Activated CD8-positive, alpha-beta memory T cell treated with anti-CD3 and anti-CD28 coated beads for 36 hours (primary cell): ENCODE results near the gene CCND2. TPM values are rescaled to one million over a fixed set of nuclear protein-coding genes. Genes with fewer than 3 reads are reported as not detected.

Source experiments
- CTCF ChIA-PET: fragments of 350-600 bp; sonication (Branson Sonifier 250); formaldehyde crosslinking; loops from one replicate; lab custom pipeline; 2021; ENCODE audit warnings: antibody characterized with exemption; lab: Charles Lee
- POLR2A ChIA-PET: fragments of 350-600 bp; sonication (Branson Sonifier 250); formaldehyde crosslinking; loops from one replicate; lab custom pipeline; 2021; ENCODE audit warnings: antibody characterized with exemption; lab: Charles Lee
- total RNA-seq, 2 experiments: library from RNA; stranded (reverse); gene quantifications; one replicate each; pipeline ENCODE4 v1.2.3, GENCODE V29; 2021

Gene CCND2
- total RNA-seq, 2 experiments from 2014 or later: 653 to 655 TPM

DNA sequence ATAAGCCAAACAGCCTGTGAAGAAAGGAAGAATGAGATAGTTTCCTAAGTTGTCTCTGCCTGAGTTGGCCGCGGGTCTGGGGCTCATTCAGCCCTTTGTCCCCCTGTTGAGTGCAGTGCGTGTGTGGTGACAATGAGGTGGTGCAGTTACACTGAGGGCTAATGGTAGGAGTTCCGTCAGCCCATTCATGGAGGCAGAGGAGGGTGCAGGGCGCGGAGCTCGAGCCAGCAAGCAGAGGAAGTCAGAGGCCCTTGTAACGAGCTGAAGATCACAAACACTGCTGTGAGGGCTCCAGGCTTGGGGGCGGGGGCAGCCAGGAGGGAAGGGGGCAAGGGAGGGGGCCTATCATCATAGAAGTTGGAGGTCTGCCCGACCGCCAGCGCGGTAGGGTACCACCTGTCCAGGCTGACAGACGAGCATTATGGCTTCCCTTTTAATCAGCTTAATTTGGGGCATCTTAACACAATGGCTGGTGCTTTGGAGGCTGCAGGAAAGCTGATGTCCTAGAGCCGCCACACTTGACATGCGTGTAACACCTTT lies 20.5 kb downstream of the CCND2 start:
- POLR2A ChIA-PET: interaction anchor here (0.8 to 1.8 kb wide), 2 partner anchors 10 to 15 kb away, joined by 3 to 4 read pairs; no protein-coding TSS in a partner anchor
- CTCF ChIA-PET: interaction anchor here (1.0 to 2.5 kb wide), 6 partner anchors 11 to 304 kb away, joined by 3 to 14 read pairs (median 4); no protein-coding TSS in a partner anchor

DNA sequence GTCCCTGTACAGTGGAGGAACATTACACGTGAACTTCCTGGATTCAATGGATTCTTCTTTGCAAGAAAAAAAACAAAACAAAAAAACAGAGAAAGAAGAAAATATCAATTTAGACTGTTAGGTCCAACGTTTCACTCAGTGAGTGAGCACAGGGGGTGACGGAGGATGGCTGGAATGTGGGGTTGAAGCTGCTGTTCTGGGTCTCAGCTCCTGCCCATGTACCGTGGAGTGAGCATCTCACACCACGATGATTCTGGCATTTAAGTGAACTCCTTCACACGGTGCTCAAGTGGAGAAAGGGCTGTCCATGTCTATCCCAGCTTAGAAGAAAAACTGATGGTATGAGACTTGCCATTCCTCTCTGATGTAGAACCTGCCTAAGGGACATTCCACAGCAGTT lies 23.2 kb downstream of the CCND2 start:
- CTCF ChIA-PET: interaction anchor here (1.0 kb wide), 1 partner anchor 14 kb away, joined by 4 read pairs; no protein-coding TSS in a partner anchor
- POLR2A ChIA-PET: no interaction called here

DNA sequence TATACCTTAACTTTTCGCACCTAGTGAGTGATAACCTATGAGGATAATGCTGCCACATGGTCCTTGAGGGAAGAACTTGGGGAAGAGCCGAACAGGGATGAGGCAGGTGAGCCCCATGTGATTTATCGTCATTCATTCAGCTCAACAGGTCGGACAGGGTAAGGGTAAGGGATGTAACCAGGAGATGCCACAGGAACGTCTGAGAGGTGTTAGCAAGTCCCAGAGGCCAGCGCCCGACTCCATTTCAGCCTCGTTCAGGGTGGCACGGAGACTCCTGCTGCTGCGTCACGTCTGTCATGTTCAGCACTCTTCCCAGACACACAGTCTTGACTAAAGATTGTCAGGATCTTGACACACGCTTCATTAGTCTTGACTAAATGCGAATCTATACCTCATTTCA lies 24.1 kb downstream of the CCND2 start:
- ChIA-PET CTCF (interaction anchor here (0.7 to 1.0 kb wide), 3 partner anchors 8 to 15 kb away, joined by 3 to 4 read pairs (median 4); no protein-coding TSS in a partner anchor), POLR2A (no interaction called here)

DNA sequence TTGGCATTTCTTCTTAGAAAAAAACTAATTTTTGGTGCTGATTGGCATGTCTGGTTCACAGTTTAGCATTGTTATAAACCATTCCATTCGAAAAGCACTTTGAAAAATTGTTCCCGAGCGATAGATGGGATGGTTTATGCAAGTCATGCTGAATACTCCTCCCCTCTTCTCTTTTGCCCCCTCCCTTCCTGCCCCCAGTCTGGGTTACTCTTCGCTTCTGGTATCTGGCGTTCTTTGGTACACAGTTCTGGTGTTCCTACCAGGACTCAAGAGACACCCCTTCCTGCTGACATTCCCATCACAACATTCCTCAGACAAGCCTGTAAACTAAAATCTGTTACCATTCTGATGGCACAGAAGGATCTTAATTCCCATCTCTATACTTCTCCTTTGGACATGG lies 27.3 kb downstream of the CCND2 start:
- ChIA-PET POLR2A (no interaction called here), CTCF (interaction anchor here (0.7 kb wide), 1 partner anchor 403 kb away, joined by 3 read pairs; no protein-coding TSS in a partner anchor)

DNA sequence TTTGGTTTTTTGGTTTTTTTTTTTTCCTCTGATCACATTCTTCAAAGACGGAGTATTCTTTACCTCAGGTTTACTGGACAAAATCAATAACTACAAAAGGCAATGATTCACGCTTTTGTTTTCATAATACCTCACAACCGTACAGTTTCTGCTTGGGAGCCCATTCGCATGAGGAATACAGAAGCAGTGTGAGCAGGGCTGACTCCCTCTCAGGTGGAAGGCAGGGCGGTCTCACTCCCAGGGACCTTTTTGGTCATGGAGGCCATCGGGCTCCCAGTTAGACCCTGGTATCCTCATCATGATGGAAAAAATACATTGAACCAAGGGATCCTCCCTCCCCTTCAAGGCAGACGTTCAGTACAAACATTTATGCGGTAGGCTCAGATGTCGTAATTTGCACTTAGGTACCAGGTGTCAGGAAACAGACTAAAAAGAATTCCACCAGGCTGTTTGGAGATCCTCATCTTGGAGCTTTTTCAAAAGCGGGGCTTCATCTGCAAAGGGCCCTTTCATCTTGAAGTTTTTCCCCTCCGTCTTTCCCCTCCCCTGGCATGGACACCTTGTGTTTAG lies 28.5 kb downstream of the CCND2 start:
- CTCF ChIA-PET: no interaction called here

DNA sequence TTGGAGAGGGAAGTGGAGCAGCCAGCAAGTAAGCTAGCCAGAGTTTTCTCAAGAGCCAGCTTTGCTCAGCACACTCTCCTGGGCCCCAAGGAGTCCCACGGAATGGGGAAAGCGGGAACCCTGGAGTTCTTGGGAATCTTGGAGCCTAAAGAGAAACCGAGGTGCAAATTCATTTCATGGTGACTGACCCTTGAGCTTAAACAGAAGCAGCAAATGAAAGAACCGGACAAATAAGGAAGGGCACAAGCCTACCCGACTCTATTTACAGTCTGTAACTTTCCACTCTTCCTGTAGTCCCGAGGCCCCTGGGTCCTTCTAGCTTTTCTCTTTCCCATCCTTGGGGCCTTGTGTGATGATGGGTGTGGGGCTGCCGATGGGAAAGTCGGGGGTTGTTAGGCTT lies 29.3 kb downstream of the CCND2 start:
- CTCF ChIA-PET: no interaction called here
- POLR2A ChIA-PET: no interaction called here

More for the DNA sequence above, 28.5 kb downstream of the CCND2 start:
- POLR2A ChIA-PET: interaction anchor here (0.7 kb wide), 1 partner anchor 195 kb away, joined by 5 read pairs; no protein-coding TSS in a partner anchor

DNA sequence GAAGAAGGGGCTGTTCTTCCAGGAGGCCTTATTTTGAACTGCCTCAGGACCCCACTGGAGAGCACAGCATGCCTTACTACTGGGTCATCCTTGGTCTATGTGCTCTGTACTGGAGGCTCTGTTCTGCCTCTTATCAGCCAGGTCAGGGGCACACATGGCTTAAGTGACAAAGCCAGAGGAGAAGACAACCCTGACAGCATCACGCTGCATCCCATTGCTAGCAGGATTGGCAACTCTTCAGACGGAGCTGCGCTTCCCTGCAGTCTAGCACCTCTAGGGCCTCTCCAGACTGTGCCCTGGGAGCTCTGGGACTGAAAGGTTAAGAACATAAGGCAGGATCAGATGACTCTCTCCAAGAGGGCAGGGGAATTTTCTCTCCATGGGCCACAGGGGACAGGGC lies 30.2 kb downstream of the CCND2 start:
- ChIA-PET CTCF (no interaction called here), POLR2A (no interaction called here)

DNA sequence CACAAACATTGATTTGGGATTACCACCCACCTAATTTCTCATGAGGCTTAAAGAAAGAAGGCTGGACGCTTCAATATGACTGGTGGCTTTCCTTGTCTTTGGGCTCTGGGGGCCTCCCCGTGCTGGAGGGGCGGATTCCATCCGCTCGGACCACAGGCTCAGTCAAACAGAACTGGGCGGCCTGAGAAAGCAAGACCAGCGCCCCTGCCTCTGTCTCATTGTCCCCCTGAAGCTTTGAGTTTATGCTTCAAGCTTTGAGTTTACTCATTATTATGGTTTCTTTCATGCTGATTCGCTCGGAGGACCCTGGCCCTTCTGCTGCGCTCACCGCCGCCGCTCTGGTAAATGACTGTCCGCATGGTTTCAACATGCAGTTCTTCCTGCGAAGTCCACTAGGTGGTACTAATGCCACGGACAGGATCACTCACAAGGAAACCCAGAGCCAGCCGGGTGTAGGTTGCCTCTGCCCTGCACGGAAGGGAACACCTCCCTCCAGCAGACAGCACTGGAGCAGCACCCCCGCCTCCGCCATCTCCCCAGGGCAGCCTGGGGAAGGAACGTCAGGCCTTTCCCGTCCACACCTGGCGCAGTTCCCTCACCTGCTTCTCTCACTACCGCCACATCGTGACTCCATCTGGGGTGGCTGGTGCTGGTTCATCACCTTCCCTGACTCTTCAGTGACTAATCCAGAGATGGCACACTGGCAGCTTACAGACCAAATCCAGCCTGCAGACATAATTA lies 34.2 kb downstream of the CCND2 start:
- CTCF ChIA-PET: interaction anchor here (1.2 kb wide), 1 partner anchor 17 kb away, joined by 3 read pairs; no protein-coding TSS in a partner anchor
- POLR2A ChIA-PET: no interaction called here

DNA sequence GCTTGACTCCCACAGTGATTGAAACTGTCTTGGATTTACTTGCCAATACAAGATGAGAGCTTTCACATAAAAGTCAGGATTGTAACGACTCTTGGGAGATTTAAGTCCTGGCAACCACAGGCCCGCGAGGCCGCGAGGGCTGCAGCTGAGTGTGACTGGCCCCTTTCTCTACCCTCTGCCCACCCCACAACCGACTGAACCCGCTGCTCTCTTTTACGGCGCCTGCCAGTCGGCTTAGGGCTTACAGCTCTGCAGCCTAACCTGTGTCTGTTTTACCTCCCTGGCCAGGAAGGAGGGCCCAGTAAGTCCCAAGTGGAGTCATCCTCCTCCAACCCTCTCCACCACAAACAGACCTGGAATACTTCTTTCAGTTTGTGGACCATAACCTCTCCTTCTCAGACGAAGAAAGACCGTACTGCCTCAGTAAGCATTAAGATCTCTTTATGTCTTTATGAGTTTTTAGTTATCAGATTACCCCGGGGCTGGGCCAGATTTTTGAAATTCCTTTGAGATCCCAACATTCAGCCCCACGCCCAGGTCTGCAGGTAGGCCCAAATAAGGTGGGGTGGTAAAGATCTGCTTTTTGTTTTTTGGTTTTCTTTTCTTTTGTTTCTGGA lies 34.9 kb downstream of the CCND2 start:
- ChIA-PET CTCF (interaction anchor here (1.2 kb wide), 1 partner anchor 16 kb away, joined by 3 read pairs; no protein-coding TSS in a partner anchor), POLR2A (no interaction called here)

DNA sequence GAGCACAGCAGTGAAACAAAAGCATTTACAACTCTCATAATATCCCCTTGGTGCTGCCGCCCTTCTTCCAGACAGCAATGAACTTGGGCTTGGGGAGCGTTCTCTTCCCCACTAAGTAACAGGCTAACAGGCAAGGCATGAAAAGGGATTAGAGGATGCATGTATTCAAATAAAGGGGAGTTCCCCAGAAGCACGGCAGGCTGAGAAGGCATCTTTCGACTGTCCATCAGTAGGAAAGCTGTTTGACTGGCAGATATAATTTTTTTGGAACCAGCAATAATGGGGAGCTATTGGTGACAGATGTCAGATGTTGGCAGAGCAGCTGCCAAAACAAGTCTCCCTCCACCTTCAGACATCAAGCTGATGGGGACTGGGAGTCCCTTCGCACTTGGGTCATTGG lies 38.2 kb downstream of the CCND2 start:
- POLR2A ChIA-PET: no interaction called here
- CTCF ChIA-PET: no interaction called here

DNA sequence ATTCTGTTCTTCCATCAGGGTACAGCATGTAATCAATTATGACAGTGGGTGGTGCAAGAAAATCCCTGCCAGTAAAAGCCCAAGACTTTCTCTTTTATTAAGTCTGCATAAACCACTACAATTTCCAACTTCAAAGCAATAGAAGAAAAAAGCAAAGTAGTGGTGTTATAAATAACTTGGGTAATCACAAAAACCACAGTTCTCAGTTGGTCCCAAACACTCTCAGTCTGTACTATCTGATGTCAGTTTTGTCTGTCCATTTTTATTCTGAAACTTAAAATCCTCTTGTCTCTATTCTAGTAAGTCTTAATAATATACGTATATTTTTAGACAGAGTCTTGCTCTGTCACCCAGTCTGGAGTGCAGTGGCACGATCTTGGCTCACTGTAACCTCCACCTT lies 38.7 kb downstream of the CCND2 start:
- POLR2A ChIA-PET: no interaction called here
- CTCF ChIA-PET: no interaction called here

DNA sequence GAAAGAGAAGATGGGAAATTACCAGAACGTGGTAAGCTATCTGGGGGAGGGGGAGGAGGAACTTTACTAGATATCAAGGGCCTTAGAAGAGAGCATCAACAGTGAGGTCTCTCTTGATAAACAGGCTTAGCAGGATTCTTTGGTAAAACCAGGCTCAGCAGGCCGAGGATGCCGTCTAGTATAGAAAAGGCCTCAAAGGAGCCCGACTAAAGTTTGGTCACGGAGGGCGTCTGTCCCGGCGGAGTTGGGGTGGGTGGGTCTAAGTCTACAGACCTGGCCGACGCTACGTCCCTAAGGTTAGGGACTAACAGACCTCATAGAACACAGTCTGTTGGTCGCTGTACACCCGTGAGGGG lies 46.9 kb downstream of the CCND2 start:
- CTCF ChIA-PET: no interaction called here
- POLR2A ChIA-PET: no interaction called here

DNA sequence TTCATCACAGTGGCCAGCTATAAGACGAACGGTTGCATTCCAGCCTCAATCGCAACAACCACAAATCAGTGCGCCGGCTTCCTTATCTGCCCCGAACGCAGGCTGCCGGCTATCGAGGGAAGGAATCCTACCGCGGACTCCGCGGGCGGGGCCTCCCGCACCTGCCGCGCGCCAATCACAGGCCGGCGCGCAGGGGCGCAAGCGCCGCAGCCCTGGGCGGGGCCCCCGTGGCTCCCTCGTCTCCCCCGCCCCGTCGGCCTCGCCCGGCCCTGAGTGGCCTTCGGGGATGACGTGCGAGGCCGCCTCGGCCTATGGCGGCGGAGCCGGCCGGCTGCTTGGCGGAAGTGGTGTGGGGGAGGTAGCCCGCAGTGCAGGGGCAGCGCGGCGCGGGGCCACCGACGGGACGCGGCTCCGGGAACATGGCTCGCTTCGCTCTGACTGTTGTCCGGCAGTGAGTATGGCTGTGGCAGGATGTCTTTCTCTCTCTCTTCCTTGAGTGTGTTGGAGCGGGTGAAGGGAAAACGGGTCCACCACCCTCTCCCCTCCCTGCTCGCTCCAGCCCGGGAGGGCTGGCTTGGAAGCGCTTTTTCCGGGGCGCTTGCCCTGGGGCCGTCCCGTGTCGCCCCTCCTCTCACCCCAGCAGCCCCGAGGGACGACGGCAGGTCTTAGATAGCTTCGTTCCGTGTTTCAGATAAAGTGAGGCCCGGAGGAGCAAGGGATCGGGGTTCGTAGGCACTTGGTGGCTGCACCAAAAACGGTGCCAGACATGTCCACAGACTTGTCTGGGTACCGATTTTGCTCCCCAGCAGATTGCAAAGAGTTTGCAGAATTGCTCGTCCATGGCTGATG lies 47.5 kb downstream of the CCND2 start, which contains the start of gene TIGAR:
TSS of gene TIGAR (plus strand) at position 361 of the 849 bp plus-strand sequence. CDS start at position 420, 59 bp downstream.
- ChIA-PET POLR2A (no interaction called here), CTCF (interaction anchor here (0.6 to 1.3 kb wide), 4 partner anchors 44 to 1652 kb away, joined by 3 read pairs; no protein-coding TSS in a partner anchor)

DNA sequence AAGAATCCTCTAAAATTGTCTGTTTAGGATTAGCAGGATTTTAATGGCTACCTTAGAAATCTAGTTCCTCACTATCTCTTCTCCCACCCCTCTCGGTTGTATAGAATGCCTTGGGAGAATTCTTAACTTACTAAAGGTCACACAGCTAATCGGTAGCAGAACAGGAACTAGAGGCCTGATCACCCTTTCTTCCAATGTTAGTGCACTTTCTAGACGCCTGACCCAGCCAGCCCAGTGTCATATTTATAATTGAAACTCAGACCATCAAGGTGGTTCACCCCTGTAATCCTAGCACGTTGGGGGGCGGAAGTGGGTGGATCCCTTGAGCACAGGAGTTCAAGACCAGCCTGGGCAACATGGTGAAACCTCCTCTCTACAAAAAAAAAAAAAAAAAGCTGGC lies 49.2 kb downstream of the CCND2 start:
- ChIA-PET POLR2A (interaction anchor here (0.6 to 0.7 kb wide), 2 partner anchors 9 to 13 kb away, joined by 4 read pairs; no protein-coding TSS in a partner anchor), CTCF (interaction anchor here (1.3 kb wide), 1 partner anchor 294 kb away, joined by 3 read pairs; no protein-coding TSS in a partner anchor)

Other genes with a start within 250 kb of the CCND2 start
- 10 to 100 TPM; 18.9 to 20.2 TPM for gene TIGAR, start 47.5 kb downstream of the CCND2 start, total RNA-seq
- not detected for gene FGF23, start 106.0 kb downstream of the CCND2 start, total RNA-seq
- not detected for gene FGF6, start 172.1 kb downstream of the CCND2 start, total RNA-seq